ENCODE measurements around the gene ZNF664.

GRCh38 chr12:124046456-124046740 lies 73.4 kb downstream of the ZNF664 start:
- TF ChIP-seq, protein P1, sequence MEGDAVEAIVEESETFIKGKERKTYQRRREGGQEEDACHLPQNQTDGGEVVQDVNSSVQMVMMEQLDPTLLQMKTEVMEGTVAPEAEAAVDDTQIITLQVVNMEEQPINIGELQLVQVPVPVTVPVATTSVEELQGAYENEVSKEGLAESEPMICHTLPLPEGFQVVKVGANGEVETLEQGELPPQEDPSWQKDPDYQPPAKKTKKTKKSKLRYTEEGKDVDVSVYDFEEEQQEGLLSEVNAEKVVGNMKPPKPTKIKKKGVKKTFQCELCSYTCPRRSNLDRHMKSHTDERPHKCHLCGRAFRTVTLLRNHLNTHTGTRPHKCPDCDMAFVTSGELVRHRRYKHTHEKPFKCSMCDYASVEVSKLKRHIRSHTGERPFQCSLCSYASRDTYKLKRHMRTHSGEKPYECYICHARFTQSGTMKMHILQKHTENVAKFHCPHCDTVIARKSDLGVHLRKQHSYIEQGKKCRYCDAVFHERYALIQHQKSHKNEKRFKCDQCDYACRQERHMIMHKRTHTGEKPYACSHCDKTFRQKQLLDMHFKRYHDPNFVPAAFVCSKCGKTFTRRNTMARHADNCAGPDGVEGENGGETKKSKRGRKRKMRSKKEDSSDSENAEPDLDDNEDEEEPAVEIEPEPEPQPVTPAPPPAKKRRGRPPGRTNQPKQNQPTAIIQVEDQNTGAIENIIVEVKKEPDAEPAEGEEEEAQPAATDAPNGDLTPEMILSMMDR (IDR thresholded peaks at IDR 0.05): no peak
- TF ChIP-seq ZFX (IDR thresholded peaks at IDR 0.05; ENCODE audit: borderline replicate concordance): no peak

All from 22Rv1 (cell line).